Gastroesophageal sphincter (tissue), 4 donors: ENCODE data around the gene LRRFIP1. TPM values are rescaled to one million over a fixed set of nuclear protein-coding genes. Genes with fewer than 3 reads are reported as not detected.
A peak's percentile ranks its signal among the peaks of the same experiment; 100 is the strongest.
"Not testable (repeated sequence)": the region's sequence is repeated elsewhere in the genome, so short reads cannot be mapped to it uniquely, and the experiment has no call there.

Source experiments
- ATAC-seq: fragments of 150-250 bp; one replicate; pipeline ENCODE4 v1.9.1; 2016; ENCODE audit warnings: mild to moderate bottlenecking, moderate library complexity
- H3K27ac ChIP-seq, 4 donors: fragments of 200-600 bp; sonication (generic) in 3 of 4; 1 replicate in 3 of 4; 2 replicates in 1 of 4; pipeline ENCODE4 v1.5.1; 2016 to 2019
- H3K27me3 ChIP-seq: fragments of 200-600 bp; sonication (generic); one replicate; pipeline ENCODE4 v1.5.1; 2019
- H3K36me3 ChIP-seq, 2 donors: fragments of 200-600 bp; sonication (generic); one replicate each; pipeline ENCODE4 v1.5.1; 2019; ENCODE audit warnings: control low read depth in 1 of 2
- H3K4me1 ChIP-seq, 3 donors: fragments of 200-600 bp; sonication (generic); 1 replicate in 2 of 3; 2 replicates in 1 of 3; pipeline ENCODE4 v1.5.1; 2016 to 2019; ENCODE audit warnings: control low read depth in 2 of 3
- H3K4me3 ChIP-seq, 2 donors: fragments of 200-600 bp; sonication (generic); one replicate each; pipeline ENCODE4 v1.5.1; 2019; ENCODE audit warnings: mild to moderate bottlenecking in 1 of 2, moderate library complexity in 1 of 2
- H3K9me3 ChIP-seq, 3 donors: fragments of 200-600 bp; sonication (generic); one replicate each; pipeline ENCODE4 v1.5.1; 2017 to 2019; ENCODE audit warnings: control low read depth in 2 of 3
- CTCF ChIP-seq, 4 experiments: fragments of 200-600 bp in 2 of 4; fragments of 450-650 bp in 2 of 4; sonication (generic) in 1 of 4; IDR thresholded peaks; one replicate each; pipeline ENCODE4 v1.5.1; 2017 to 2019; ENCODE audit warnings: antibody characterized with exemption in 4 of 4, mild to moderate bottlenecking in 2 of 4, moderate library complexity in 2 of 4
- EP300 ChIP-seq: sonication (generic); formaldehyde crosslinking; IDR thresholded peaks from one replicate; pipeline ENCODE4 v1.6.1; 2017; ENCODE audit warnings: antibody characterized with exemption, mild to moderate bottlenecking
- POLR2A ChIP-seq, 2 donors: fragments of 450-650 bp; IDR thresholded peaks; one replicate each; pipeline ENCODE4 v1.6.1; 2017; ENCODE audit warnings: antibody characterized with exemption in 2 of 2, mild to moderate bottlenecking in 2 of 2, moderate library complexity in 1 of 2
- POLR2AphosphoS5 ChIP-seq: sonication (generic); formaldehyde crosslinking; IDR thresholded peaks from one replicate; pipeline ENCODE4 v1.6.1; 2017; ENCODE audit warnings: antibody characterized with exemption
- WGBS, 2 donors: methylation state at CpG; one replicate each; pipeline ENCODE4 v1.1.5; 2018; ENCODE audit warnings: low coverage in 1 of 2; 5-methylcytosine and 5-hydroxymethylcytosine counted together
- total RNA-seq, 4 donors: library from RNA; depleted of rRNA; stranded (reverse); fragments of >200 nt; gene quantifications; one replicate each; pipeline ENCODE4 v1.1.0, GENCODE V29; 2016

The LRRFIP1 gene
- total RNA-seq, 4 donors from 2014 or later: 164 to 225 (median 179) TPM

GRCh38 chr2:237666606-237667005 lies 39.2 kb downstream of the LRRFIP1 start:
- ATAC-seq: no peak
- H3K4me3 ChIP-seq: no peak overlapping the region
- H3K27ac ChIP-seq: peak overlapping the region in 1 of 4 donors; percentile 8
- H3K36me3 ChIP-seq: no peaks in the 10 kb centered on the region
- H3K9me3 ChIP-seq: no peaks in the 10 kb centered on the region
- TF ChIP-seq POLR2AphosphoS5 (no peak), EP300 (no peak), CTCF (IDR thresholded peaks at IDR 0.05) (no peak), POLR2A (IDR thresholded peaks at IDR 0.05) (no peak)
- WGBS, 2 donors: 74 to 92% methylated on average over 5 to 7 of the region's 7 CpGs
- H3K4me1 ChIP-seq: peaks cover 5 to 82% (median 27%) of the 10 kb centered on the region in 3 donors
- no peaks in the 10 kb centered on the region for H3K27me3 ChIP-seq

- not testable (repeated sequence) for H3K27me3 ChIP-seq, H3K4me3 ChIP-seq, H3K27ac ChIP-seq, H3K36me3 ChIP-seq, H3K9me3 ChIP-seq, ATAC-seq
- 90 to 91% methylated on average over 5 to 6 of the region's 6 CpGs for WGBS, 2 donors
- H3K4me1 ChIP-seq: peaks cover 5 to 76% (median 22%) of the 10 kb centered on the region in 3 donors
These were observed 39.7 kb downstream of the LRRFIP1 start for GRCh38 chr2:237667050-237667576.

- TF ChIP-seq CTCF (IDR thresholded peaks at IDR 0.05): no peak
- no peak for TF ChIP-seq EP300
- no peak for TF ChIP-seq POLR2A (IDR thresholded peaks at IDR 0.05)
- TF ChIP-seq POLR2AphosphoS5: no peak
- H3K27me3 ChIP-seq: no peaks in the 10 kb centered on the region
- 60 to 66% methylated on average over 2 to 6 of the region's 6 CpGs for WGBS, 2 donors
- H3K27ac ChIP-seq: peak overlapping the region in 1 of 4 donors; percentile 42
- no peaks in the 10 kb centered on the region for H3K36me3 ChIP-seq
- H3K4me1 ChIP-seq: peaks cover 5 to 71% (median 18%) of the 10 kb centered on the region in 3 donors
- H3K4me3 ChIP-seq: no peak overlapping the region
- no peaks in the 10 kb centered on the region for H3K9me3 ChIP-seq
- no peak for ATAC-seq
These were observed 40.5 kb downstream of the LRRFIP1 start for GRCh38 chr2:237667893-237668292.

GRCh38 chr2:237668440-237668839 lies 41.1 kb downstream of the LRRFIP1 start:
- Histone ChIP-seq H3K4me3 (no peak overlapping the region), H3K36me3 (no peaks in the 10 kb centered on the region), H3K9me3 (no peaks in the 10 kb centered on the region), H3K27me3 (no peaks in the 10 kb centered on the region), H3K27ac (peak overlapping the region in 1 of 4 donors; percentile 42), H3K4me1 (peaks cover under 1 to 71% (median 13%) of the 10 kb centered on the region in 3 donors)
- no peak for TF ChIP-seq POLR2A (IDR thresholded peaks at IDR 0.05)
- no peak for TF ChIP-seq CTCF (IDR thresholded peaks at IDR 0.05)
- TF ChIP-seq POLR2AphosphoS5: no peak
- TF ChIP-seq EP300: no peak
- ATAC-seq: no peak
- 68 to 86% methylated on average over 3 to 4 of the region's 6 CpGs for WGBS, 2 donors

- Histone ChIP-seq H3K27ac (peak overlapping the region in 3 of 4 donors; percentile 60 to 87 (median 80)), H3K36me3 (no peaks in the 10 kb centered on the region), H3K4me1 (peaks cover 0 to 71% (median 12%) of the 10 kb centered on the region in 3 donors), H3K9me3 (no peaks in the 10 kb centered on the region), H3K27me3 (no peaks in the 10 kb centered on the region), H3K4me3 (no peak overlapping the region)
- TF ChIP-seq EP300 (no peak), CTCF (IDR thresholded peaks at IDR 0.05) (no peak), POLR2A (IDR thresholded peaks at IDR 0.05) (no peak), POLR2AphosphoS5 (no peak)
- WGBS, 2 donors: 11 to 31% methylated on average over 3 of the region's 3 CpGs
- no peak for ATAC-seq
These were observed 41.9 kb downstream of the LRRFIP1 start for GRCh38 chr2:237669283-237669627.
